ENCODE results near the gene DOCK1. TPM values are rescaled to one million over a fixed set of nuclear protein-coding genes. Genes with fewer than 3 reads are reported as not detected.

DOCK1 gene
- polyA plus RNA-seq, 1 of the 3 experiments (the other 2 are of a cell fraction): 15.5 TPM

GRCh38 chr10:127283576-127283975 lies 378.3 kb downstream of the DOCK1 start (continued):
- TF ChIP-seq YY1 (IDR thresholded peaks at IDR 0.05; ENCODE audit: low read depth) (no peak), RXRA (IDR thresholded peaks at IDR 0.05; ENCODE audit: borderline replicate concordance, low read depth) (no peak)

- peaks cover 8% of the 10 kb centered on the region; the same call in 1 of the 2 replicates for H3K9me3 ChIP-seq
- ChIA-PET POLR2A (no interaction called here), CTCF (interaction anchor here (1.9 kb wide), 1 partner anchor 17 kb away, joined by 4 read pairs; no protein-coding TSS in a partner anchor)
- peaks cover 0 to 9% of the 10 kb centered on the region in 2 experiments for H3K36me3 ChIP-seq (replicated peaks in 1 of 2; ENCODE audit: control insufficient read depth in 1 of 2, insufficient read depth in 2 of 2, low read length in 1 of 2)
- H3K79me2 ChIP-seq (ENCODE audit: insufficient read depth): no peaks in the 10 kb centered on the region; the same call in 1 of the 2 replicates
- no peaks in the 10 kb centered on the region for H3K4me1 ChIP-seq (ENCODE audit: control insufficient read depth in 1 of 2, insufficient read depth in 2 of 2, low read depth in 1 of 2, low read length in 1 of 2)
- 70% methylated on average over 4 of the region's 4 CpGs for WGBS (ENCODE audit: low lambda C conversion rate)
- H2AFZ ChIP-seq (ENCODE audit: low read depth): no peak overlapping the region
- no peaks in the 10 kb centered on the region for H4K20me1 ChIP-seq (ENCODE audit: insufficient read depth)
- no peak overlapping the region for H3K4me3 ChIP-seq (ENCODE audit: low read depth in 2 of 2, low read length in 1 of 2)
- no peaks in the 10 kb centered on the region for H3K9me2 ChIP-seq
- TF ChIP-seq YY1 (IDR thresholded peaks at IDR 0.05; ENCODE audit: low read depth) (no peak), GABPA (IDR thresholded peaks at IDR 0.05; ENCODE audit: low read depth) (no peak), FOSL2 (IDR thresholded peaks at IDR 0.05; ENCODE audit: borderline replicate concordance, low read depth) (no peak), RAD21 (IDR thresholded peaks at IDR 0.05; ENCODE audit: low read length) (no peak), RXRA (IDR thresholded peaks at IDR 0.05; ENCODE audit: borderline replicate concordance, low read depth) (no peak), EP300 (IDR thresholded peaks at IDR 0.05; ENCODE audit: borderline replicate concordance in 1 of 2, low read depth in 1 of 2, low read length in 1 of 2) (no peak), FOXM1 (IDR thresholded peaks at IDR 0.05; ENCODE audit: low read depth) (no peak), MXI1 (IDR thresholded peaks at IDR 0.05; ENCODE audit: low read depth, low read length) (no peak), FOXJ3 (CRISPR knock-in tag; IDR thresholded peaks at IDR 0.05) (no peak), RCOR1 (IDR thresholded peaks at IDR 0.05; ENCODE audit: low read length) (no peak), MEF2A (IDR thresholded peaks at IDR 0.05; ENCODE audit: borderline replicate concordance, low read depth) (no peak), NFIC (IDR thresholded peaks at IDR 0.05; ENCODE audit: borderline replicate concordance) (no peak)
- H3K9ac ChIP-seq: no peak overlapping the region
- no peak overlapping the region for H3K27ac ChIP-seq (ENCODE audit: low read depth in 2 of 2, low read length in 1 of 2)
- H3K27me3 ChIP-seq (ENCODE audit: insufficient read depth): no peaks in the 10 kb centered on the region
- H3K4me2 ChIP-seq: no peak overlapping the region
- DNase-seq: no peak
- H3F3A ChIP-seq (replicated peaks; ENCODE audit: insufficient read depth): no peaks in the 10 kb centered on the region
Measured at GRCh38 chr10:127290850-127291249, 385.6 kb downstream of the DOCK1 start.

GRCh38 chr10:127291329-127291728 lies 386.1 kb downstream of the DOCK1 start:
- no peaks in the 10 kb centered on the region; the same call in 1 of the 2 replicates for H3K79me2 ChIP-seq (ENCODE audit: insufficient read depth)
- DNase-seq: no peak
- H3K36me3 ChIP-seq (replicated peaks in 1 of 2; ENCODE audit: control insufficient read depth in 1 of 2, insufficient read depth in 2 of 2, low read length in 1 of 2): peaks cover 0 to 9% of the 10 kb centered on the region in 2 experiments
- ChIA-PET POLR2A (no interaction called here), CTCF (interaction anchor here (0.6 to 1.9 kb wide), 2 partner anchors 9 to 18 kb away, joined by 3 to 4 read pairs; no protein-coding TSS in a partner anchor)
- H3K4me3 ChIP-seq (ENCODE audit: low read depth in 2 of 2, low read length in 1 of 2): no peak overlapping the region
- no peak overlapping the region for H3K9ac ChIP-seq
- no peak overlapping the region for H3K27ac ChIP-seq (ENCODE audit: low read depth in 2 of 2, low read length in 1 of 2)
- WGBS (ENCODE audit: low lambda C conversion rate): 87% methylated on average over 3 of the region's 8 CpGs
- no peaks in the 10 kb centered on the region for H3K4me1 ChIP-seq (ENCODE audit: control insufficient read depth in 1 of 2, insufficient read depth in 2 of 2, low read depth in 1 of 2, low read length in 1 of 2)
- H2AFZ ChIP-seq (ENCODE audit: low read depth): no peak overlapping the region
- H3K9me2 ChIP-seq: no peaks in the 10 kb centered on the region
- peaks cover 8% of the 10 kb centered on the region; the same call in 1 of the 2 replicates for H3K9me3 ChIP-seq
- TF ChIP-seq TEAD4 (IDR thresholded peaks at IDR 0.05; ENCODE audit: borderline replicate concordance, insufficient read depth) (no peak), GABPA (IDR thresholded peaks at IDR 0.05; ENCODE audit: low read depth) (no peak), FOSL2 (IDR thresholded peaks at IDR 0.05; ENCODE audit: borderline replicate concordance, low read depth) (no peak), FOXJ3 (CRISPR knock-in tag; IDR thresholded peaks at IDR 0.05) (no peak), RAD21 (IDR thresholded peaks at IDR 0.05; ENCODE audit: low read length) (no peak)
- no peaks in the 10 kb centered on the region for H4K20me1 ChIP-seq (ENCODE audit: insufficient read depth)
- no peak overlapping the region for H3K4me2 ChIP-seq
- H3F3A ChIP-seq (replicated peaks; ENCODE audit: insufficient read depth): no peaks in the 10 kb centered on the region
- no peaks in the 10 kb centered on the region for H3K27me3 ChIP-seq (ENCODE audit: insufficient read depth)

Measured in SK-N-SH (cell line).